ENCODE data around the gene KRT79. TPM values are rescaled to one million over a fixed set of nuclear protein-coding genes. Genes with fewer than 3 reads are reported as not detected.

KRT79 gene
- polyA plus RNA-seq, 1 of the 3 experiments (the other 2 are of a cell fraction): not detected

DNA sequence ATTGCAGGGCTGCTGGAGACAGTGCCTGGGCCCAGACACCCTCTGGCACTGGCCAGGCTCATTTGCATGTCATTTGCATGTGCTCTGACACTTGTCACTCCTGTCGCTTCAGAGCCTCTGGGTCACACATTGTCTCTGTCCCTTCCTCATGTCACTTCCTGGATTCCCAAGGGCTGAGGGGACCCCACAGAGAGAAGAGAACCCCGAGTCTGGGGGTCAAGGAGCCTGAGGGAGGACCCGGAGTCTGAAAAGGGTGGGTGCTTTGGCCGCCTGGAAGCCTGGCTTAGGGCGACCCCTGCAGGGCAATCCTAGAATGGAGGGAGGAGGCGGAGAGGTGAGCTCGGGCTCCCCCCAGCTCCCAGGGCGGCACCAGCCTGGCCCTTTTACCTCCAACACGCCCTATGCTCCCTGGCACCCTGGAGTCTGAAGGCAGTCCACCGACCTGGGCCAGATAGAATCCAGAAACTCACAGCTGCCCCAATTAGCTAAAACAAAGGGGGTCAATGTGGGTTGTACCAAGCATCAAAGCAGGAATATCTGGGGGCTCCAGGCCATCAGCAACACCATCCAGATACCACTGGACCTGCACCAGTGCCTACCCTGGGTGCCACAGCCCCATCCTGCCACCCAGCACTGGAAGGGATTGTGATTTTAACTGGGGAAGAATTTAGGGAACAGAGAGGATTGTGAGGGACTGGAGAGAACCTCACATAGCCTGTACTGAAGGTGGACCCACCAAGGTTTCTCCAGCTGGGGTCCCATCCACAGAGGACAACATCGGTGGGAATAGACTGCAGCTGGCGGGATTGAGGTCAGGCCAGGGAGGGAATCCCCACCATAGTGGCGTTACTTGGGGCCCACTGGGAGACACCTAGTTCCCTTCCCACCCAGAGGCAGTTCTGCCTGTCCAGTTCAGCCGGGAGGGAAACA, 36.5 kb upstream of the KRT79 start:
- no peaks in the 10 kb centered on the region for H3K9me3 ChIP-seq
- H3K4me2 ChIP-seq: peak overlapping the region; percentile 62; the same call in 1 of the 2 replicates
- H4K20me1 ChIP-seq (ENCODE audit: insufficient read depth): no peaks in the 10 kb centered on the region
- no peaks in the 10 kb centered on the region for H3K36me3 ChIP-seq (replicated peaks in 1 of 2; ENCODE audit: control insufficient read depth in 1 of 2, insufficient read depth in 2 of 2, low read length in 1 of 2)
- no peaks in the 10 kb centered on the region for H3K79me2 ChIP-seq (ENCODE audit: insufficient read depth)
- ChIA-PET CTCF (interaction anchor here (0.6 to 3.2 kb wide), 18 partner anchors 9 to 740 kb away, joined by 3 to 30 read pairs (median 3); partner anchors contain the start of gene KRT1), POLR2A (interaction anchor here (0.6 kb wide), 1 partner anchor 291 kb away, joined by 3 read pairs; no protein-coding TSS in a partner anchor)
- no peaks in the 10 kb centered on the region for H3K27me3 ChIP-seq (ENCODE audit: insufficient read depth)
- WGBS (ENCODE audit: low lambda C conversion rate): 21% methylated on average over 10 of the region's 14 CpGs
- H3K9ac ChIP-seq: peak overlapping the region; percentile 40; the same call in 1 of the 2 replicates
- no peaks in the 10 kb centered on the region for H3K9me2 ChIP-seq
- DNase-seq: peak; percentile 84
- H3K27ac ChIP-seq (ENCODE audit: low read depth in 2 of 2, low read length in 1 of 2): peak overlapping the region in 1 of 2 experiments; percentile 69; a peak in 2 of 4 replicates
- TF ChIP-seq YY1 (IDR thresholded peaks at IDR 0.05; ENCODE audit: low read depth): no peak
- TF ChIP-seq SIN3A (IDR thresholded peaks at IDR 0.05; ENCODE audit: borderline replicate concordance, low read depth, low read length): no peak
- no peak for TF ChIP-seq RCOR1 (IDR thresholded peaks at IDR 0.05; ENCODE audit: low read length)
- no peak for TF ChIP-seq FOXM1 (IDR thresholded peaks at IDR 0.05; ENCODE audit: low read depth)
- TF ChIP-seq, protein P1, sequence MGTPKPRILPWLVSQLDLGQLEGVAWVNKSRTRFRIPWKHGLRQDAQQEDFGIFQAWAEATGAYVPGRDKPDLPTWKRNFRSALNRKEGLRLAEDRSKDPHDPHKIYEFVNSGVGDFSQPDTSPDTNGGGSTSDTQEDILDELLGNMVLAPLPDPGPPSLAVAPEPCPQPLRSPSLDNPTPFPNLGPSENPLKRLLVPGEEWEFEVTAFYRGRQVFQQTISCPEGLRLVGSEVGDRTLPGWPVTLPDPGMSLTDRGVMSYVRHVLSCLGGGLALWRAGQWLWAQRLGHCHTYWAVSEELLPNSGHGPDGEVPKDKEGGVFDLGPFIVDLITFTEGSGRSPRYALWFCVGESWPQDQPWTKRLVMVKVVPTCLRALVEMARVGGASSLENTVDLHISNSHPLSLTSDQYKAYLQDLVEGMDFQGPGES (IDR thresholded peaks at IDR 0.05; ENCODE audit: low read depth, low read length): no peak
- TF ChIP-seq RAD21 (IDR thresholded peaks at IDR 0.05; ENCODE audit: low read length): peak; percentile 71
- peak; percentile 52 for TF ChIP-seq SMC3 (IDR thresholded peaks at IDR 0.05; ENCODE audit: low read depth, low read length)
- TF ChIP-seq, protein P2, sequence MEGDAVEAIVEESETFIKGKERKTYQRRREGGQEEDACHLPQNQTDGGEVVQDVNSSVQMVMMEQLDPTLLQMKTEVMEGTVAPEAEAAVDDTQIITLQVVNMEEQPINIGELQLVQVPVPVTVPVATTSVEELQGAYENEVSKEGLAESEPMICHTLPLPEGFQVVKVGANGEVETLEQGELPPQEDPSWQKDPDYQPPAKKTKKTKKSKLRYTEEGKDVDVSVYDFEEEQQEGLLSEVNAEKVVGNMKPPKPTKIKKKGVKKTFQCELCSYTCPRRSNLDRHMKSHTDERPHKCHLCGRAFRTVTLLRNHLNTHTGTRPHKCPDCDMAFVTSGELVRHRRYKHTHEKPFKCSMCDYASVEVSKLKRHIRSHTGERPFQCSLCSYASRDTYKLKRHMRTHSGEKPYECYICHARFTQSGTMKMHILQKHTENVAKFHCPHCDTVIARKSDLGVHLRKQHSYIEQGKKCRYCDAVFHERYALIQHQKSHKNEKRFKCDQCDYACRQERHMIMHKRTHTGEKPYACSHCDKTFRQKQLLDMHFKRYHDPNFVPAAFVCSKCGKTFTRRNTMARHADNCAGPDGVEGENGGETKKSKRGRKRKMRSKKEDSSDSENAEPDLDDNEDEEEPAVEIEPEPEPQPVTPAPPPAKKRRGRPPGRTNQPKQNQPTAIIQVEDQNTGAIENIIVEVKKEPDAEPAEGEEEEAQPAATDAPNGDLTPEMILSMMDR (IDR thresholded peaks at IDR 0.05): peak; percentile 85
- peaks cover 10 to 18% of the 10 kb centered on the region in 2 experiments; a peak in 3 of 4 replicates for H3K4me1 ChIP-seq (ENCODE audit: control insufficient read depth in 1 of 2, insufficient read depth in 2 of 2, low read depth in 1 of 2, low read length in 1 of 2)
- H2AFZ ChIP-seq (ENCODE audit: low read depth): peak overlapping the region; percentile 16; the same call in 1 of the 2 replicates
- no peak overlapping the region; a peak in 1 of 4 replicates for H3K4me3 ChIP-seq (ENCODE audit: low read depth in 2 of 2, low read length in 1 of 2)
- peaks cover 9% of the 10 kb centered on the region for H3F3A ChIP-seq (replicated peaks; ENCODE audit: insufficient read depth)

DNA sequence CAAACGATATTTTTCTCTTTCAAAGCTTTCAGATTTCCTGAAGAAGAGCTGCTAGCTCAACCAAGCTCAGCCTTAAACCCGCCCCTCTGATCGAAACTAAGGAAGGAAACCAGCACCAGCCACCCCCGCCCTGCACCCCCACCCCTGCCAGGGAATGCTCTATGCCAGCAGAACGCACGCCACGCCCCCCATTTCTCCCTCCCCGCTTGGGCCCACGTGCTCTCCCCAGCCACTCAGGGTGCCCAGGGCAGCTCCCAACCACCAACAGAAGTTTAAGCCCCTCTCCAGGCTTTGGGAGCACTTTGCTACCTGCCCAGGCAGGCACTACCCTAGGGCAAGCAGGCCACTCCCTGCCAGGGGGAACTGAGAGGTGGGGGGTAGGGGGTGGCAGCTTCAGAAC, 33.5 kb upstream of the KRT79 start:
- H4K20me1 ChIP-seq (ENCODE audit: insufficient read depth): no peaks in the 10 kb centered on the region
- H3K9ac ChIP-seq: no peak overlapping the region
- TF ChIP-seq NFIC (IDR thresholded peaks at IDR 0.05; ENCODE audit: borderline replicate concordance) (no peak), RCOR1 (IDR thresholded peaks at IDR 0.05; ENCODE audit: low read length) (no peak)
- TF ChIP-seq, protein P3, sequence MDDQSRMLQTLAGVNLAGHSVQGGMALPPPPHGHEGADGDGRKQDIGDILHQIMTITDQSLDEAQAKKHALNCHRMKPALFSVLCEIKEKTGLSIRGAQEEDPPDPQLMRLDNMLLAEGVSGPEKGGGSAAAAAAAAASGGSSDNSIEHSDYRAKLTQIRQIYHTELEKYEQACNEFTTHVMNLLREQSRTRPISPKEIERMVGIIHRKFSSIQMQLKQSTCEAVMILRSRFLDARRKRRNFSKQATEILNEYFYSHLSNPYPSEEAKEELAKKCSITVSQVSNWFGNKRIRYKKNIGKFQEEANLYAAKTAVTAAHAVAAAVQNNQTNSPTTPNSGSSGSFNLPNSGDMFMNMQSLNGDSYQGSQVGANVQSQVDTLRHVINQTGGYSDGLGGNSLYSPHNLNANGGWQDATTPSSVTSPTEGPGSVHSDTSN (IDR thresholded peaks at IDR 0.05): no peak
- TF ChIP-seq, protein P4, sequence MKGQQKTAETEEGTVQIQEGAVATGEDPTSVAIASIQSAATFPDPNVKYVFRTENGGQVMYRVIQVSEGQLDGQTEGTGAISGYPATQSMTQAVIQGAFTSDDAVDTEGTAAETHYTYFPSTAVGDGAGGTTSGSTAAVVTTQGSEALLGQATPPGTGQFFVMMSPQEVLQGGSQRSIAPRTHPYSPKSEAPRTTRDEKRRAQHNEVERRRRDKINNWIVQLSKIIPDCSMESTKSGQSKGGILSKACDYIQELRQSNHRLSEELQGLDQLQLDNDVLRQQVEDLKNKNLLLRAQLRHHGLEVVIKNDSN (IDR thresholded peaks at IDR 0.05; ENCODE audit: borderline replicate concordance, low read depth): peak; percentile 34; the same call in 1 of the 2 replicates
- WGBS (ENCODE audit: low lambda C conversion rate): 70% methylated on average over 9 of the region's 9 CpGs
- H3K4me2 ChIP-seq: no peak overlapping the region
- DNase-seq: no peak
- H3K79me2 ChIP-seq (ENCODE audit: insufficient read depth): no peaks in the 10 kb centered on the region
- H3K4me3 ChIP-seq (ENCODE audit: low read depth in 2 of 2, low read length in 1 of 2): no peak overlapping the region
- no peaks in the 10 kb centered on the region for H3K9me2 ChIP-seq
- H2AFZ ChIP-seq (ENCODE audit: low read depth): no peak overlapping the region
- POLR2A ChIA-PET: no interaction called here
- CTCF ChIA-PET: interaction anchor here (0.8 to 4.1 kb wide), 6 partner anchors 12 to 495 kb away, joined by 3 to 28 read pairs (median 3); no protein-coding TSS in a partner anchor
- H3K27me3 ChIP-seq (ENCODE audit: insufficient read depth): no peaks in the 10 kb centered on the region
- H3K36me3 ChIP-seq (replicated peaks in 1 of 2; ENCODE audit: control insufficient read depth in 1 of 2, insufficient read depth in 2 of 2, low read length in 1 of 2): no peaks in the 10 kb centered on the region
- H3F3A ChIP-seq (replicated peaks; ENCODE audit: insufficient read depth): peaks cover 6% of the 10 kb centered on the region
- peaks cover 0 to 12% of the 10 kb centered on the region in 2 experiments; a peak in 3 of 4 replicates for H3K4me1 ChIP-seq (ENCODE audit: control insufficient read depth in 1 of 2, insufficient read depth in 2 of 2, low read depth in 1 of 2, low read length in 1 of 2)
- H3K9me3 ChIP-seq: no peaks in the 10 kb centered on the region
- no peak overlapping the region for H3K27ac ChIP-seq (ENCODE audit: low read depth in 2 of 2, low read length in 1 of 2)

Data from SK-N-SH (cell line).